Activated naive CD8-positive, alpha-beta T cell treated with anti-CD3 and anti-CD28 coated beads, Interleukin-2, amount 50 U/mL, for 16 hours (primary cell): Measurements from ENCODE around the gene YKT6.
A peak's percentile ranks its signal among the peaks of the same experiment; 100 is the strongest.

Source experiments
- DNase-seq: peaks from one replicate; pipeline ENCODE4 v3.0.0-alpha.2; 2020; ENCODE audit warnings: low read depth, low spot score

Gene YKT6

DNA sequence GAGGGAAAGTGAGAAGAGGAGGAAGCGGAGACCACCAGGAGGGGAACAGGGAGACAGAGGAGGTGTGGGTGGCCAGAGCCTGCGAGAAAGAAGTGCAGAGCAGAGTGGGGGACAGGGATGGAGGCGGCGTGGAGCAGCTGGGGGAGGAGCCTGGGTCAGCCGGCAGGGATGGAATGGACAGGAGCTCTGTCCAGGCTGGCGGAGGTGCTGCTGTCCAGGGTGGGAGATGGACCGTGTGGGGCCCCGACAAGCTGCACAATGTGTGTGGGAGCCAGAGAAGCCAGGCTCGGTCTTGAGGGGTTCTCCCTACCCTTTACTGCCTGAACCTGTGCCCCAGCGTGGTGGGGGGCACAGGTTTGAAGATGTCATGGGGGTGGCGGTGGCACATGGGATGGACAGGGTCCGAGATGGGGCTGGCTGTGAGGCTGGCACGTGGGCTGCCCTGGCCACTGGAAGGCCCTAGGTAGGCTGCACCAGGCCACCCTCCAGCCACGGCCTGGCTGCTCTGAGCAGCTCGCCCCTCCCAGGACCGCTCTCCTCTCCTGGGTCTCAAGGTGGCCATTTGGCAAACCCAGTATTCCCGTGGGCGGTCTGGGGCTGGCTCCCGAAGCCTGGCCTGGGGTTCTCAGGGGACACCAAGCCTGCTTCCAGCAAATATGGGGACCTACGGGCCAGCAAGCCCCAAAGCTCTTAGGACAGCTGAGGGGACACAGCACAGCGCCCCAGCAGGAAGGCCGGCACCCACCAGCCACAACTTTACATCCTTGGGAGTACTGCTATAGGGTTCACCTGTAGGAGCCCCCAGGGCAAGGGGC, 32.3 kb downstream of the YKT6 start:
- DNase-seq, result no peak

DNA sequence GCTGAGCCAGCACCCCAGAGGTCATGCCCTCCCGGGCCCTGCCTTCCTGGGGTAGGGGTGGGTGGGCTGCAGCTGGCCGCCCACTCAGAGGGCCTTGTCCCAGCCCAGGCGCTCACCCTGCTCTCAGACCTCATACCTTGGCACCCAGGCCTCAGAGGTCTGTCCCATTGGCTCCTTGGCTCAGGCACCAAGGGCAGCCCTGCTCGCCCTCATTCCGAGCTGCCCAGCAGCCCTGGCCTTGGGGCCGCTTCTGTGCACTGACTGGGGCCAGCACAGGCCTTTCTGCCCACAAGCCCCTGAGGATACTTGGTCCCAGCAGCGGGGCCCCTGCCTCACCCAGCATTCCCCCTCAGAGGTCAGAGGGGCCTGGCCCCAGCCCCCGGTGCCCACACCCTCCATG, 34.3 kb downstream of the YKT6 start:
- DNase-seq, result no peak

DNA sequence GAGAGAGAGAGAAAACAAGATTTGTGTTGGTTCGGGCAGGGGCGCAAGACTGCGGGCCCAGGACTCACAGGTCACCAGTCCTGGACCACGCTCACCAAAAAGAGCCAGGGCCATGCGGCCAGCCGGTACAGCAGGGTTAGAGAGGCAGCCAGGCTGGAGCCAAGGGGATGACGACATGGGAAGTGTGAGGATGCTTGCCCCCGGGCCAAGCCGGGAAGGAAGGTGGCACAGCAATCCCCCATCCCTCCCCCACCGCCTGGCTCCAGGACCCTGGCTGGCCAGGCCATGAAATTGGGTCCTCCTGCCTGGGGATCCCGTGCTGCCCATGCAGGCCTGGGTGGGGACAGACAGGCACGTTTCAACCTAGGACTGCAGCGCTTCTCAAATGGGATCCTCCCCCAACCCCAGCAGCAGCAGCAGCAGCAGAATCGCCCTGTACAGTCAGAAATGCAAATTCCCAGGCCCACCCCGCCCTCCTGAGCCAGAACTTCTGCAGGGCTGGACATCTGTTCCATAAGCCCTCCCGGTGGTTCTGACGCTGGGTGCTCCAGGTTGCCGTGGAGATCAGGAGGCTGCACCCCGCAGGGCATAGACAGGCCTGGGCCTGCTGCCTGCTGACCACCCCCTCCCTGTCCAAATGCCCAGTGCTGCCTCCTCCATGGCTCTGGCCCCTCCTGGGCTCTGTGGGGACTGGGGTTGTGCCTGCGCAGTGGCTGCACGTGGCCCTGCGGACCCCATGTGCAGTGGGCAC, 35.0 kb downstream of the YKT6 start:
- no peak for DNase-seq

DNA sequence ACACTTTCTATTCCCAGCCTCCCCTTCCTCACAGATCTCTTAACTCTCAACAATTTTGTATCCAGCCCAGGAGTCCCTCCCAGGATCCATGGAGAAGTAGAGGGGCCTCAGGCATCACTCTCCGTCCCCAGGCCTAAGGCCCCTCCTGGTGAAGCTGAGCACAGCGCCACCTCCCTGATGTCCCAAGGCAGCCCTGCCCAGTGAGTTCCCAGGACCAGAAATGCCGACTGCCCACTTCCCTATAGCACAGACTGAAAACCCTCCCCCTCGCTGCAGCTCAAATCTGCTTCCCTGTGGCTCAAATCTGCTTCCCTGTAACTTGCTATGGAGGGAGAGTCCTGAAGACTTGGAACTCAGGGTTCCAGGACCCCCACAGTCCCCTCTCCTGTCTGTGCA, 35.6 kb downstream of the YKT6 start:
- no peak for DNase-seq

DNA sequence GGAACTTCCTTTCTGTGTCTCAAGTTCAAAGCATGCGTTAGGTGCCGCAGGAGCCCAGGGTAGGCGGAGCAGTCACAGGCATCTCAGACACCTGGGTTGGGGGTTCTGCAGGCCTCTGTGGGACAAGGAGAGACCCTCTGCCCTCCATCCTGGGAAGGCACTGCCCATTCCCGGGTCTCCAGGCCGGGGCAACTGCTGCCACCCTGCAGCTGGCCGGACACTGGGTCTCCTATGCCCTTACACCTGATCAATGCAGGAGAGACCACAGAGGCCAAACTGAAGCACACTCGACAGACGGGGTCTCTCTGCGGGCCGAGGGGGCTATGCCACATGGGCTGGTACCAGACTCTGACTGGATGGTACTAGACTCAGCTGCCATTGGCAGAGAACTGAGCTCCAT, 36.9 kb downstream of the YKT6 start:
- DNase-seq, result no peak

DNA sequence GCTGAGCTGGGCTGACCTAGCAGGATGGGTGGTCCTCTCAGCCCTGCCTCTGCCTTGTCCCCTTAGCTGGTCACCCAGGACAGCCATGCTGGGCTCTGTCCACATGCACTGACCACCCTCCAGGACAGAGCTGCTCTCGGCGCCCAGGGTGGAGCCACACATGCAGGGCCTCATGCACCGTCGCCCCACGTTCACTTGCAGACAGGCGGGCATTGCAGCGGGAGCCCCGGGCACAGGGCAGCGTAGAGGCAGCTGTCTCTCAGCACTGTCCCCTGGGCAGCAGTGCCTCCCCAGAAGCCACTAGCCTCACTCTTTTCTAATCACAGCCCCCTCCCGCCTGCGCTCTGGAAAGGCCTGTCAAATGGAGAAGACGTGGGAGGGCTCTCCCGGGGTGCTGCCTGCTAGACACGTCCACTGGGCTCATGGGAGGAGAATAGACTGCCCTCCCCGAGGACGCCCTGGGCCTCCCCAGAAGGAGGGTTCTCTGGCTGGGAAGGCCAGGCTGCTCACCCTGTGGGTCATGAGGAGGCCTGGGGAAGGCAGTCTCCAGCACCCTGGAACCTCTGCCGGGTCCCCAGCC, 37.4 kb downstream of the YKT6 start:
- no peak for DNase-seq

DNA sequence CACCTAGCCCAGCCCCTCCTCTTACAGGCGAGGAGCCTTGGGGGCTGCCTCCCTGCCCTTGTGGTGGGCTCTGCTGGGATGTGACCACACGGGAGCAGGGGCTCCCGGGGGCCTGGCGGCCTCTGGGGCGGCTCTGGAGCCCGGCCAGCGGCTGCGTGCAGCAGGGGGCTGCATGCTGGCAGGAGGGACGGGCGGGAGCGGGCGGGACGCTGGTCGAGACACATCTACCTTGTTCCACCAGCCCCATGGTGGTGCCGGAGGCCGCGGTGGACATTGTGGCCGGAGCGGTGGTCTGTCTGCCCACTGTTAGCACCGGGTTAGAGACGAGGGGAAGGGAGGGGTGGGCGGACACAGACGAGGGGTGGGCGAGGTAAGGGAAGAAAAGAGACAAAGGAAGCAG, 38.6 kb downstream of the YKT6 start:
- DNase-seq, result no peak

DNA sequence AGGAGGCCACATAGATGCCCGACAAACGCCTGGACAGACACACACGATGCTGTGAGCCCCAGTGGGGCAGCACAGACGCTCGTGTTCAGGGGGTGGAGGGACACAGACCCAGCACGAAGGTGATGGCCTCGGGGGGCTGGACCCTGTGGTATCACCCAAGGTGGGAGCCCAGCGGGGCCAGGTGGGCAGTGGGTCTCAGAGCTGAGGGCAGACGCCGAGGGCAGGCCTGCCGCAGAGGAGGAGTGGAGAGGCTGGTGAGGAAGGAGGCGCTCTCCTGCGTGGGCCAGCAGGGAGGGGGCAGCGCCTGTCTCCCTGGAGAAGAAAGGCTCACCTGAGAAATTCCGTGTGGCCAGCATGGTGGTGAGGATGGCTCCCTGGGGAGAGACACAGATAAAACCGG, 39.6 kb downstream of the YKT6 start:
- DNase-seq, result no peak

DNA sequence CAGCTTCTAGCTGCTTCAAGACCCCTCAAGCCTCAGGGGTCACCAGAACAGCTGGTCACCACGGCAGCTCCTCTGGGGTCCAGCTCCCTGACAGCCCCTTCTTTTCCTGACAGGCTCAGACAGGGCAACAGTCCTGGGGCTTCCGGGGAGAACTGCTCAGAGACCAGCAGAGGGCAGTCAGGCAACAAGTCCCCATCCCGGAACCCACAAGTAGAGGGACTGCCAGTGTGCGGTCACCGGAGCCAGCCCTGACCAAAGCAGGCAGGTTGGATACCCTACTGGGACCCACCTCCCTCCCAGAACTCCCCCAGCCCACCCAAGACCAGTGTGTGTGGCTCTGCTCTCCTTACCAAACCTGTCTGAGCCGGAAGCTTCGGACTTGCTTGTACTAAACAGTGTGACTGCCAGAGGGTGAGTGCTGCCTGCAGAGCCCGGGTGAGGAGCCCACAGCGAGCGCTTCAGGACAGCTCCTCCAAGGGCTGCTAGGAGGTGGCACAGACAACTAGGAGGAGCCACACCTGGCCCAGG, 40.3 kb downstream of the YKT6 start:
- peak; percentile 39 for DNase-seq

DNA sequence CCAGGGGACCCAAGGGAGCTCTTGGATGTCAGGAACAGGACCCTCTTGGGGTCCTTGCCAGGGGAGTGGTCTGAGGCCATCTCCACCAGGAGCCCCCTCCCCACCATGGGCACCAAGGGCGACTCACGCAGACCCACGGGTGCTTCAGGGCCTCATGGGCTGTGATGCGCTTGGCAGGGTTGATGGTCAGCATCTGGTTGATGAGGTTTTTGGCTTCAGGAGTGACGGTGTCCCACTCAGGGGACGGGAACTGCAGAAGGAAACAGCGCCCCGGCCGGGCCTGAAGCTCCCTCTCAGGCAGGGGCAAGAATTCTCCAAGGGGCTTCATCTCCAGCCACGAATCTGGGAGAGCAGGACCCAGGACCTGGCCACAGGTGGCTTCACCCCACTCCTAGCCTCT, 41.3 kb downstream of the YKT6 start:
- DNase-seq, result no peak

DNA sequence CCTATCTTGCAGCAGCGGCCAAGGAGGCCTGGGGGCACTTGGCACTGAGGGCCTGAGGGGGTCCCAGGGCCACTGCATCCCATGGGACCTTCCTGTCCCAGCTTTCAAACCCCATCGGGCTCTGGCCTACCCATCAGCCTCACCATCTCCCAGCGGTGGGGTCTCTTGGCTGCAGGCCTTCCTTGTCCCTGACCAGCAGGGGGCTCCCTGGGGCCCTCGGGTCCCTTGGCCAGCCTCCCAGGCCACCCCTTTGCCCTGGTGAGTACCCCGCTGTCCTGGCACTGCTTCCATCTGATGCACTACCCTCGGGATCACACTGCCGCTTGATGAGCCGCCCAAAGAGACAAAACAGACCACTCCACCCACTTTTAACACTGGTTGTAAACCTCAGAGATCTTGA, 43.5 kb downstream of the YKT6 start:
- no peak for DNase-seq

DNA sequence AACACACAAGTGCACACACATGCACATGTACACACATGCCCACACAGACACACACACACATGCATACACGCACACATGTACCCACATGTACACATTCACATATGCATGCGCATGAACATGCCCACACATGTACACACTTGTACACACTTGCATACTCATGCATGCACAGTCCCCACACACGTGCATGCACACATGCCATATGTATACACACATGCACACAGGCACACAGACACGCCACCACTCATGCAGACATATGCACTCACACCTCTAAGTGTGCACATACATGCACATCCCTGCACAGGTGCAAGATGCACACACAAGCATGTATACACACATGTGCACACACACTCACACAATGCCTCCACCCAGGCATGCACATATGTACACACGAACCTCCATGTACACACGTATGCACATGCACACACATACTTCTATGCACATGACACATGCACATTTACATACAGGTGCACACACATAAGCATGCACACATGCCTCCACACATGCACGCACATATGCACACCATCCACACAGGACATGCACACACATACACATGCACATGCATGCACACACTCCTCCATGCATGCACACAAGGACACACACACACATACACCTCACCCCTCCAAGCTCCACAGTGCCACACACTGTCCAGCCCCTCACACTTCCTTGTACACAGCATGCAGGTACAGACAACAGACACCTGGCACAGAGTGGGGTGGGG, 45.8 kb downstream of the YKT6 start:
- DNase-seq, result no peak

DNA sequence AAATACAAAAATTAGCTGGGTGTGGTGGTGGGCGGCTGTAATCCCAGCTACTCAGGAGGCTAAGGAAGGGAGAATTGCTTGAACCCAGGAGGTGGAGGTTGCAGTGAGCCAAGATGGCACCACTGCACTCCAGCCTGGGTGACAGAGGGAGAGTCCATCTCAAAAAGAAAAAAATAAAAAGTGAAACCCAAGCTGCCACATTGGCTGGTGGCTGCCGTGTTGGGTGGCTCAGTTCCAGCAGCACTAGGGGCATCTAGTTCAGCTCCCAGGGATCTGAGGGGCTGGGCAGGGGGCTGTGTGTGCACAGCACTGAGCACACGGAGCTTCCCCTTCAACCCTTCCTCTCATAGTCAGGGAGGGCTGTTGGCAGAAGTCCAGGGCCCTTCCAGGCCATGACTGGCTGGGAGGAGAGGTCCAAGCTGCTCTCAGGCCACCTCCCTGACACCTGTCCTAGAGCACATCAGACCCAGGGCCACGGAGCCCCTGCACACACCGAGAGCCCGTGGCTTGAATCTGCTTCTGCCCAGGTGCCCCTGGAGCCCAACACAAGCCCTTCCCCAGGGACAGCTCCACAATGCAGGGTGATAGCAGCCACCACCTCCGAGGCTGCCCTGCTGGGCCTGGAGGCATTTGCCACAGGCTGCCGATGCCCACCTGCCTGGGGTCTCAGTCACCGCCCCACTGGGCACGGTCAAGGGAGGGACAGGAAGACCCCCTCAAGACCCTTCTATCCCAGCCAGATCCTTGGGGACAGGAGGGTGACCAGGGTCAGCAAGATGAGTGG, 47.3 kb downstream of the YKT6 start:
- DNase-seq, result no peak

DNA sequence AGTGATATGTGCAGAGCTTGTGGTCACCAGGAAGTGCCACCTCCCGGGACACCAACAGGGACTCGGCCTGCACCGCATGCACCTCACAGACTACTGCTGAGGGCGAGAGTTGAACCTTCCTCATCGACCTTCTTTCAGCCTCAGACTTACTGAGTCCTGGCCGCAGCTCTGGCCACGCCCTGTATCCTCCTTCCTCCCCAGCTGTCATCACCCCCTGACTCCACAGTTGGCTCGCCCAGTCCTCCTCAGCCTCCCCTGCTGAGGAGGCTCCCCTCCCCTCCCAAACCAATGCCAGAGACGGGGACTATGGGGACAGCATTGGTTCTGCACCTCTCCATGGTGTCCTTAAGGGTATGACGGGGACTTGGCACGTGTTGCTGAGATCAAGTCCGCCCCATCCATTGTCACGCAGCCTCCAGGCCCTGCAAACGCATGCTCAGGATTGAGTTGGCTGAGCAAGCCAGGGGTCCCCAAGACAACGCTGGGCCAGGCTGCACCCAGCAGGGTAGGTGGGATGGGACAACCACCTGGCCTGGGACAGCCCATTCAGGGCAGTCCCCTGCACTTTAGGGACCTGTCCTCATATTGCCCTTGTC, 49.0 kb downstream of the YKT6 start:
- DNase-seq, result no peak

DNA sequence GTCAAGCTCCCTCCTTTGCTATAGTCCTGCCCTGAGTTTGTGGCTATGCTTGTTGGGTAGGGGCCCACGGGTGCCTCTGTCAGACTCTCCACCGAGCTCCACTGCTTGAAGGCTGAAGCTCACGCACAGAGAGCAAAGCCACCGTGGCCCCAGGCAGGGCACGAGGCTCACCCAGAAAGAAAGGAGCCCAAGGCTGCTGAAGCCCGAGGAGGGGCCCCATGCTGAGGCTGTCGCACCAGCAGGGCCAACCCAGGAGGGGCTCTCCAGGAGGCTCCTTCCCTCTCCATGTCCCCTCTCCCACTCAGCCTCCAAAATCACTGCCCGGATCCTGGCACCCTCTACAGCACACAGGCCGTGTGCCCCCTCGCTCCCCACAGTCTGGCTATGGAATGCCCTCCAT, 50.5 kb downstream of the YKT6 start:
- DNase-seq, result no peak

DNA sequence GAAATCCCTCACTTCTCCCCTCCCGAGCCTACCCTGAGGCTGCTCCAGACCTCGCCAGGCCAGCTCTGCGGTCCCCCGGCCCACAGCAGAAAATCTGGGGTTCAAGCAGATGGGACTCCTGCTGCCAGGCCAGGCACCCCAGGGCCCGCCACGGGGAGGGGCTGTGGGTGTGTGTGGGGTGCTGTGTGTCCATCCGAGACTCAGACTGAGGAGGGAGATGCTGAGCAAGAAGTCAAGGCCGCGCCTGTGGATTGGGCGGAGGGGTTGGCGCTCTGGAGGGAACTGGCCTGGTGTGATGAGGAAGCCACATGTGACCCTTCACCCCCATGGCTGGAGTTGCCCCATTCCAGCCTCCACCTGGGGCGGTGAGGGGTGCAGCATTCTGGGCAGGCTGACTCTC, 51.1 kb downstream of the YKT6 start:
- DNase-seq, result no peak

DNA sequence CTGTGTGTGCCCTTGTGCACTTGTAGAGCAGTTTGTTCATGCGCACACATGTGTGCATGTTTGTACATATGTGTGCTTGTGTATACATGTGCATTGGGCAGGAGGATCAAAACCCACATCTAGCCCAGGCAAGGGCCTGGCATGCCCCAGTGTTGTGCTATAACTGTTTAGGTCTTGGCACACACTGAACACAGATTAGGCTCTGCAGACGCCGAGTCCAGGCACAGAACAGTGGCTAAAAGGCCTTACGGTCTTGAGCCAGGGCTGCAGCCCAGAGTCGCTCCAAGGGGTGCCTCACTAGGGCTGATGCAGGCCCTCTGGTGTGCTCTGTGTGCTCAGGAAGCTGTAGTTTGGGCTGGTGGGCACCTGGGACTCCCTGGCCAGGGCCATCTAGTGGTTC, 55.7 kb downstream of the YKT6 start:
- DNase-seq, result no peak

DNA sequence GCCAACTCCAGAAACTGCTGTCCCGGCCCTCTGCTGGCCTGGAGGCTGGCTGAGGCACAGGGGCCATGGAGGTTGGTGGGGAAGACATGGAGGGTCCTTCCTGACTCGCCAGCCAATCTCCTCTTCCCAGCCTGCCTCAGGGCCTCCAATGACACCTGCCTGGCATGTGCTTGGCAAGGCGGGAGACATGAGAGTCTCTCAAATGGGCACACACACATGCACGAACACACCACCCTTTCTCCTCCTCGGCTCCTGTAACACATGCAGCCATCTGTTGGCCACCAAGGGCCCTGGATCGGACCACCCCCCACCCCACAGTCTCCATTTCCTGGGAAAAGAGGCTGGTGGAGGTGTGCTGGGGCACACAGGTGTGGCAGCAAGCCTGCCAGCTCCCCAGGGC, 56.4 kb downstream of the YKT6 start:
- DNase-seq, result no peak

DNA sequence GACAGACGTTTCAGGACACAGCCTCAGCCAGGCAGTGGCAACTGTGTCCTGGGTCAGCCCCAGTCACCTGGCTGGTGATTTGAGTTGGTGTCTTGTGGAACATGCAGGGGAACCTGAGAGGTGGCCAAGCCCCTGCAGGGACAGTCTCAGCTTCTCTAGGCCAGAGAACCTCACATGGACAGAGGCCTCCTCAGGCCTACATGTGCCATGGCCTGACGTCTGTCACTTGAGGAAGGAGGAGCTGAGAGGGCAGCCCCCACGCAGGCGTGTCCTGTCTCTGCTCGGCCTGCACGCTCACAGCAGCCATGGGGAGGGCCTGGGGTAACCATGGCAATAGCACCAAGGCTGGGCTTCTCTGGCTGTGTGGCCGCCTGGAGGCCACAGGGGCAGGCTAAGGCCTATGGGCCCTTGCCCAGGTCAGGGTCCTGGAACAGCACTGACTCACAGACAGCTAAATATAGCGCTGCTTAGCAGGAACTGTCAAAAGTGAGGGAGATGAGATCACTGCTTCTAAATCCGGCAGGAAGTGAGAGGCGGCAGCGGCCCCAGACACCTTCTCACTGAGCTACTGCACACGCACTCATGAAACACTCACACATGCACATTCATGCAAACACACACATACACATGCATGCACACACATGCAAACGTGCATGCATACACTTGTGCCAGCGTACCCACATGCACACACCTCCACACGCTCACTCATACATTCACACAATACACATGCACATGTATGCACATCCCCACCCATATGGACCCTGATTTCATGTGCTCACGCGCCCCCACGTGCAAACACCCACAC, 57.0 kb downstream of the YKT6 start:
- peak; percentile 45 for DNase-seq

DNA sequence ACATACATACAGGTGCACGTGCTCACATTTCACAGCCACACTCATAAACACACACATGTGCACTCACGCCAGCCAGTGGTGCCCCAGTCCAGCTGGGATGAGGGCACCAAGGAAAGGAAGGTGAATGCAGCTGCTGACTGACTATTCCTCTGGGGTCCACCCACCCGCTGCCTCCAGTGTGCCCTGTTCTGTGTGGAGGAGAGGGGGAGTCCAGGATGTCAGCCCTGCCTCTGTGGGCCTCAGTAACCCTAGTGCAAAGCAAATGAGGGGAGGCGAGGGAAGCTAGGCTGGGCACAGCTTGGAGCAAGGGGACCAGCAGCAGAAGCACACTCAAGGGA, 57.6 kb downstream of the YKT6 start:
- DNase-seq, result no peak
